HG03066 (cell line): ENCODE measurements around the gene CARD16.

ENCODE experiments used
- ATAC-seq: cut with Tn5 transposase; IDR thresholded peaks from one replicate; pipeline ENCODE4 v1.9.1; 2021; ENCODE audit warnings: low read depth; ENCODE audit not compliant: unreplicated experiment

CARD16 gene

DNA sequence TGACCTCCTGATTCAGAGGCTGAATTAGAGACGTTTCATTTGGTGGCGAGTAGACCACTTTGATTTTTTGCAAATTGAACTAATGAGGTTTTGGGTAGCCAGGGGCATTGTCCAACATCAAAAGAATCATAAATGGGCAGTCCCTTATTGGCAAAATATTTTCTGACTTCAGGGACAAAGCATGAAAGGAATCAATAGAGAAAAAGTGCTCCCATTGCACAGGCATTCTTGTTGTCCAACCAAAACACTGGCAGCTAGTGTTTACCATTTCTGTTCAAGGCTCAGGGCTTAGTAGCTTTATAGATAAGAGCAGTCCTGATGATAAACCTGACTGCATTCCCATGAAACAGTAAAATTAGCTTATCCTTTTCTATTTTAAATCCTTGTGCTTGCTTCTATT, 6.4 kb upstream of the CARD16 start:
- no peak for ATAC-seq

DNA sequence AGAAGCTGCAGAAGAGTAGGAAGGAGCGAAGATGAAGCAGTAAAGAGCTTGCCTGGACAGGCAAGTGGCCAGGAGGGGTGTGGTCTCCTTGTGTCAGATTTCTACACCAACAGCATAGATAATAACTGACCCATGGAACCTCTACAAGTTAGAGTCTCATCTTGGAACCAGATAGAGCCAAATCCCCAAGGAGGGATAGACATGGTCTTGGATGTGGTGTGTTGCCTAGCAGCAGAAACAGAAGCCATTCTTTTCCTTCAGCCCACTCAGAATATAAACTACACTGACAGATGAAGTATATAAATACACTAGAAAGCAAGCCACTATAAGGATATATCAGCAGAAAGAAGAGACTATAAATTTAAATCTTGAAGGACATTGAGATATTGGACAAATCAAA, 4.3 kb upstream of the CARD16 start:
- ATAC-seq: no peak

DNA sequence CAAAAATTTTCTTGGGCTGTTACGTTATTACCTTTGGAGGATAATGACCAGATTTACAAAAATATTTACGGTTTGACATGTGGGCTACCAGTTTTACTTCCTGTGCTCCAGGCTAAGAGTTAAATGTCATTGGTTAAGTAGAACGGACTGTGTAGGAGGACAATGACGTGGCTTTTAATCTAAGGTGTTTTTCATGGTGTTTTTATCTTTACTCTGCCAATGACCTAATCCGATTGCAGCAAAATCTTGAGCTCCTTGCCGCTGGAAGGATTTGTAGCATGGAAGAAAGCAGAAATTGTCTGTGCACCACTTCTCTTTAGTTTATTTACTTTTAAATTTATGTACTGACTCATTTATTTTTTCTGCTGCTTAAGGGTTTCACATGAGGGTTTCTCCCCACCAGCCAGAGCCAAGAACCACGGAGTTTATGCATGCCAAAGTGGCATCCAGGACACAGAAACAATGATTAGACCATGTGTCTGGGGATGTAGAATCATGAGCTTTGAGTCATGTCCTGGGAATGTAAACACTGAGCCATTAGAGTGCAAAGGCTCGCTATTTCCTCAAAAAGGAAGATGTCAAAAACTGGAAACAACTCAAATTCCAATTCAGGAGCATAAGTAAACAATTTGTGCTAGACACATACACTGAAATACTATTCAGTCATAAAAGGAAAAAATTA, 1.9 kb upstream of the CARD16 start:
- ATAC-seq: no peak

DNA sequence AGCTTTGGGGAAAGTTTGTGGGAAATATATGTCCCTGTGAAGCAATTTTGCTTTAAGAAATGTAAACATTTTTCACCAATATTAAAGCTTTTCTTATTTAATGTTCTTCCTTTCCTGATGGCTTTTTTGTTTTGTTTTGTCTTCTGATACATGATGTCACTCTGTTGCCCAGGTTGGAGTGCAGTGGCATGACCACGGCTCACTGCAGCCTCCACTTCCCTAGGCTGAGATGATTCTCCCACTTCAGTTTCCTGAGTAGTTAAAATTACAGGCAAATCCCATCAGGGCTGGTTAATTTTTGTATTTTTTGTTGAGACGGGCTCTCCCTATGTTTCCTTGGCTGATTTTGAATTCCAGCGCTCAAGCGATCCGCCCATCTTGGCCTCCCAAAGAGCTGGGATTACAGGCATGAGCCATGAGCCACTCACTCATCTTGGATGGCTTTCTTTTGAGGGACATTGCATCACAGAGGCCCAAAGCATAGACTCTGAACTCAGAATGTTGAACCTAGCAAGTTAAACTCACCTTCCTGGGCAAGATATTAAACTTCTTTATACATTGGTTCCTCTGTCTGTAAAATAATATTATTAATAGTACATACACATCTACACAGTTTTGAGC, 651 bp upstream of the CARD16 start:
- ATAC-seq: no peak

DNA sequence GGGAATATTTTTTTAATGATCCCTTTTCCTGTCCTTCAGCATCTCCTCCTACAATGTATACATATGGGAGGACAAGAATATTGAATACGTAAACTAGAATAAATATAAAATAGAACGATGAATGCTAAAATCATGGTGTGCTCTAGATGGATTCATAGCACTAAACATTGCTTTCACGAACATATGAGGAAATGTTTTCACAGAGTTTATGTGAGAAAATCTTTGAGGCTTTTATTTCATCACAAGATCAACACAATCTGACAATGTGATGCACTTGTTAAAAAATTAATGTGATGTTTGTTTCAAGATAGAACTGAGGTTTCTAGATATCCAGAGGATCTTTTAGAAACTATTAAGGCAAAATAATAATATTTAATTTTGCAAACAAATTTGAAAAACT, 3.0 kb downstream of the CARD16 start:
- ATAC-seq: no peak

DNA sequence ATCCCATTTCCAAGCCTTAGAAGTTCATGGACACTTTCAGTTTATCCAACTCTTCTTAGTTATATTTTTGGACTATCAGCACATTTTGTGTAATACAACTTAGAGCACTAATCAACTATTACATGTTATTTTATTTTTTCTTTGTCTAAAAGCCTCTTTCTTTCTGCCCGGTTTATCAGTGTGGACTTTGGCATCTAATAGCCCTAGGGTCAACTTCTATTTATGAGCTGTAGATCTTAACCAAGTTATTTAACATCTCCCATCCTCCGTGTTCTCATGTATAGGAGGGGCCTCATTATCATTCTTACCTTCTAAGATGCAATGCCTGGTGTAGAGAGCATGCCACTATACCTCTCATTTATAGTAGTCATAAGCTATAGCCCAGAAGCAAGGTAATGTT, 4.4 kb downstream of the CARD16 start:
- ATAC-seq: no peak

DNA sequence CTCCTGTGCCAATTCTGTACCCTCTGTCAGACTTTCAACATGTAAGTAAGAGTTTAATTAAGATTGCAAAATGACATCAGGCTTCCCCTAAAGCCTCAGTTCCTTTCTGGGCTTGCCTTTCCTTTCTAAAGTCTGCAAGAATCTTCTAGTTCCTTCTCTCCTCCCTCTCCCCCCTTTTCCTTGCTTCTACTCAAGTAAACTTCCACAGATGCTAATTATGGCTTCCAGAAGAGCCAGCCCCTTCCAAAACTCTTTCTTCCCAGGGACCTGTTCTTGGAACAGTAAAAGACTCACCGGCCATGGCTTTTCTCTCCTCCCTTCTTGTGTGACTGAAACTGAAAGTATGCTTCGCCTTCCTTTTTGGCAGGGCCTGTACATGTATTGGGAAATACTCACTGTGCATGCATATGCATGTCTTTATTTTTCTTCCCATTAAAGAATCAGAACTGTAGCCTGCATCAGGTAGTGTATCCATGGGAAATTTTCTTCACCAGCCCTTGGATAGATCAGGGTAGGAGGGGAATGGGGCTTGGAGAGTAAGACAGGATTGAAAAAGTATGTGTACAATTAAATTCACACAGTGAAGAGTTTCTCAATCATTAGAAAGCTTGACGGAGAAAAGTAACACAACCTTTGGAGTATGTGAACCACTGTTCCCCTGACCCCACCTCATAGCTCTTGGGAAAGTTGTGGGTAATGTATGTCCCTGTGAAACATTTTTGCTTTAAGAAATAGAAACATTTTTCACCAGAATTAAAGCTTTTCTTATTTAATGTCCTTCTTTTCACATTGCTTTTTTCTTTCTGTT, 10.1 kb downstream of the CARD16 start, which contains the start of gene CASP1:
CASP1 (minus strand) TSS at position 332 of the 808 bp plus-strand sequence; CDS start at position 301, 31 bp downstream.
- ATAC-seq: peak; percentile 95

DNA sequence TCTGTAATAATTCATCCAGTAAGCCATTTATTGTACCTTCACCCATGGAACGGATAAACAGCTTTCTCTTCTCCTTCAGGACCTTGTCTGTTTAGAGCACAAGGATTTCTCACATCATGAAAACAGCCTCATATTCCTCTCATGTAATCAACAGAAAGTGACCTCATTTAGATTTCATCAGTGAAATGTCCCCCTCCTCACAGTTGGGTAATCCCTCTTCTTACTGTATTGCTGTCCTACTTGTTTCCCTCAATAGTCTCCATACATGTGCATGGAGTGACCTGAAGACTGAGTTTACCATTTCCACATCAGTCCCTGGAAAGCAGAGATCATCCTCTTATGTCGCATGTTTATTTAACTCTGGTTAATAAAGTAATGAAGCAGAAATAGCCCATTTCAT, 10.7 kb downstream of the CARD16 start:
- peak; percentile 8 for ATAC-seq

DNA sequence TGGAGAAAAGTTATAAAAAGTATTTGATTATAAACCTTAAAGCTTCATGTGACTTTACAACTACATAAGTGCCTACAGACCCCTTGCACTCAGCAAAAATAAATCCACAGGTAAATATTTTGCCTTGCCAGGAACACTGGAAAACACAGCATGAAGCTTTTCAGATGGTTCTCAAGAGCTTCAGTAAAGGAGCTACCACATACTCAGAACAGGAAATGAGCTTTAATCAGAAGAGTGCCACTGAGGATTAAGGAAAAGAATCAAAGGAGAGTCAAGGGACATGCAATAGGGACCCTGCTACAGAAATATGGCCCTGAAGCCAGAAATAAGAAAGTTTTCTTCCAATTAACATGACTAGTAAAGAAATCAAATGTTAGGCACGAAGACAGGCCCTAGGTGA, 11.4 kb downstream of the CARD16 start:
- no peak for ATAC-seq

DNA sequence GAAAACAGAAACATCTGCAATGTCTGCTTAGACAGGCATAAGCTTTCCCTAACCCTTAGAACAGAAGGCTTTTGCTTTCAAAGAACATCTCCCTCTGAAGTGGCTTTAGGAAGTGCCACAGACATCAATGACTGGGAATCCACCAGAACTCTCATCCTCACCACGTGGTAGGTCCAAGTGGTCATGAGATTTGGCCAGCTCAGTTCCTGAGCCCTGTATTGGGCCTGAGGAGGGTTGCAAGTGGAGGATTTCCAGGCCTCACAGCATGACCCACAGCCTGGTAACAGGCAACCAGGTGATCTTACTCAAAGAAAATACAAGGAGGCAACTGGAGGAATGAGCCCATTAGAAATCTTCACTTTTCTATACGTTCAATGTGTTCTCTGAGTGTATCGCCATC, 11.8 kb downstream of the CARD16 start:
- no peak for ATAC-seq

DNA sequence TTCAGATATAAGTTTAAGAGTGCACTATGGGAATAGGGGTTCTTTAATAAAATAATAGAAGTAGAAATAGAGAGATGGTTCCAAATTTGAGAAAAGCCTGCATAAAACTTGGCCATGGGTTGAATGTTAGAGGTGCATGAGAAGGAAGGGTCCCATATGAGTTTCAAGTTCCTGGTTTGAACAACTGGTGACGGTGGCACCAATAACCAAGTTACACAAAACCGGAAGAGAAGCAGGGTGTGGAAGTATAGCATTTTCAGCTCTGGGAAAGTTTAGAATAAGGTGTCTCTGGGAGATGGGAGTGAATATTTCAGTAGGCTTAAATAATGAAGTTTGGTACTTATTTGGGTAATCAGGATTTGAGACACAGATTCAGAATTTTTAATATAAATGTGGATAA, 12.6 kb downstream of the CARD16 start:
- no peak for ATAC-seq

DNA sequence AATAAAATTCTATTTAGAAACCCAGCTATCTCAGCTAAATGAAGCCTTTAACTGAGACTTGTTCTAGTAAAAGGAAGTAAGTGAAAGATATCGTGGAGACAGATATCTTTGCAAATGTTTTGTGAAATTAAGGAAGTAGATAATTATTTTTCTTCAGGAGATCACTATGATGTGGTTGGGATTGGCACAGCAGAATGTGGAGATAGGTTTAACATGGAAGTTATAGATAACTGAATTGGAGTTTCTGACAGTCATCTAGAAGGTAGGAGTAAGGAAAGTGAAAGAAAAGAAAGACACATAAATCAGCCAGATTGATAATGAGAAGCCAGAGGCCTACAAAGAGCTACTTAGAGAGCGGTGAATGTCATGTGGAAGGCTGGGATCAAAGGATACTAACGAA, 17.5 kb downstream of the CARD16 start:
- ATAC-seq: no peak

DNA sequence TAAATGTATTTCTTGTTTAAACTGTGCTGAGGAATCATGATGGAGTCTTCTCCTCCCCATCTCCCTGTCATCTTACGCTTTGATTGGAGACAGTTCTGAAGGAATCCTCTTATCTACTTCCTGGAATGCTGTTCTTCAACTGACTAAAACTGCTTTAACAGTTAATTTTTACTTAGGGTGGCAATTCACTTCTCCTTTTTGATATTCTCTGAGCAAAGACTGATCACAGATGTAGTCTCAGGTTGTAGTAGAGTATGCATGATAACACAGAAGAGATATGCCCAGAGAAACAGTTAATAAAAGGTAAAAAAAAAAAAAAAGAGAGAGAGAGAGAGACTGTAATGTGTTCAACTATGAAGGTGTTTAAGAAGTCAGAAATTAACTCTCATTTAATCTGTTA, 20.7 kb downstream of the CARD16 start:
- ATAC-seq: no peak

DNA sequence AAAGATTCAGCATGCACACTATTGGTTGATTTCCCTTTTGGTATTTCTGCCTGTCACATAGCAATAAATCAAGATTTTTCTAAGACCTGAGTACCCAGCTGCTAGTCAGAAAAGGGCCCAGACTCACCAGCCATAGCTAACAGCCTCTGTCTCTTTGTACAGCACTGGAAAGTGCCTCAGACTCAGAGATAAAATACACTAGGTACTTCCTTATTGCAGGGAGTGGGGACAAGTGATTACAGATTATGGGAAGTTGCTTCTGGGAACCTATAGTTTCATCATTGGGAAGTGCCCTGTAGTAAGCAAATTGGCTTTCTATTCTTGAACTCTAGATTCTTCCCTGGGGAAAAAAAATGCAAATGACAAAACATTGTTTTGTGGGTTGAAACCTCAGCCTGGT, 22.1 kb downstream of the CARD16 start, which contains the start of gene CASP5:
CASP5 (minus strand) TSS at position 166 of the 400 bp plus-strand sequence; CDS start at position 134, 32 bp downstream.
- ATAC-seq: no peak

DNA sequence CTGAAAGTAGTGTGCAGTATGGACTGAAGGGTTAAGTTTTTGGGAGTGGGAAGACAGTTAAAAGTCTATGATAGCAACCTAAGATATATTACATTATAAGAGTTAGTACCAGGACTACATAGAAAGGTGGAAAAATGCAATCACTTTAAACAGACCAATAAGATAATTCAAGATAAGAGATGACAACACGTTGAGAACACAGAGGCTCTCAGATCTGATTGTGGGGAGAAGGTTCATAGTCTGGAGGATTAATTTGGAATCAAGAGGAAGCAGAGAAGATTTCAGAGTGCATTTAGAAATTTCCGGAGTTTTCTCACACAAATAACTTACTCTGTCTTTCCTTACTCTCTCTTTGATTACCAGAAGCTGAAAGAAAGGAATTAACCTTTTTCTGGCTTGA, 22.6 kb downstream of the CARD16 start:
- no peak for ATAC-seq

DNA sequence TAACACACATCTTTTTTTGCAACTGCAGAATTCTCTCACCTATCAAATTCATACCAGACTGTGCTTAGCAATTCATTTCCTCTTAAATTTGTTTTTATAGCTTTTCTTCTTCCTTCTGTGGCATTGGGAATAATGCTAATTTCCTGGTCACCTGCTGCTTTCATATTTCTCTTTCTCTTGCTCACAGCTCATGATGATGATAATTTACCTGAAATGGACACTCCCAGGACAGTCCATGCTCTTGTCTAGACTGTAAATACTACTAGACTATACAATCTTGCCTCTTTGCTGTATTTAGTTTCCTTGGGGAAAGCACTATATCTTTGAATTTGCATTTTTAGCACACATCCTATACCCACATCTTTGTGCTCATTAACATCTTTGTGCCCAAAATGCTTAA, 37.7 kb downstream of the CARD16 start:
- ATAC-seq: no peak

DNA sequence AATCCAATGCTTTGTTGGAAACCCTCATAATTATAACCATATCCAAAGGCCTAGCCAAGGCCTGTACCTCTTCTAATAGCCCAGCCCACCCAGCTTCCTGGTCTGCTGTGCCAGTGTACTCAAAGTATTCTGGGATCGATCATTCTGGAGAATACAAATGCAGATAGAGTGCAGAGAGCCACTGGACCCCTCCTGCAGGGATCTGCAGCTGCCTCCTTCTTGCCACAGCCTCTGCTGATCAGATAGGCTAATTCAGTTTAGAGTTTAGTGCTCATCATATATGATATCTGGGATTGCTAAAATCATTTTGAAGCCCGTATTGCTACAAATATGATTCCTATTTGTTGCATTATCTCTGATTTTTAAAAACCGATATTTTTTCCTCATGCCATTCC, 39.7 kb downstream of the CARD16 start:
- ATAC-seq: no peak

DNA sequence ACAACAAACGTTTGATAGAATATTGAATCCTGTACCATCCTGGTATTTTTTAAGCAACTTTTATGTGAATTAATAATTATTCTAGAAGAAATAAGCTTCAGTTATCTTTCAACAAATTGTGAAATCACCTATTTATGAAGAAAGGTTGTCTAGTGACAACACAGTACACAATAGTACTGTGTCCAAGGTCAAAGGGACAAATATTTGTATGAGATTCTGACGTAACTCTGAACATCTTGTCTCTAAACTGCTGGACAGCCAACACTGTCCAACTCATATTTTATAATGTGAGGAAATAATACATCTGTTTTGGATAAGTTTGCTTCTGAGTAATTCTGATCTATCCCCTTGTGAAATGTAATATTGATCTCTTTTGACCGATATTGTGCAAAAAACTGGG, 41.1 kb downstream of the CARD16 start:
- ATAC-seq: no peak

DNA sequence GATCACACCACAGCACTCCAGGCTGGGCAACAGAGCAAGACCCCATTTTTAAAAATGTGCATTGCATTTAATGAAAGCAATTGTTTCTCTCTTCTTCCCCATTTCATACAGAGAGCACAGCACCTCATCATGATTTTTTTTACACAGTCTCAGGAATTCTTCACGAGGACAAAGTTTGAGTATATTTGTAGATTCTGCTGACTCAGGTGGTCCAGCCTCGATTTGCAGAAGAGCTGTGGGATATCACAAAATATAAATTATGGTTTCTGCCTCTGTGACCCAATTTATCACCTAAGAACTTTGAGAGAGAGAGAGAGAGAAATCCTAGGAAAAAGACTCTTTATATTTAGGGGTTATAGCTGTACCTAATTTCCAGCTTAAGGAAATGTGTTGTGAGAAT, 42.0 kb downstream of the CARD16 start:
- no peak for ATAC-seq

DNA sequence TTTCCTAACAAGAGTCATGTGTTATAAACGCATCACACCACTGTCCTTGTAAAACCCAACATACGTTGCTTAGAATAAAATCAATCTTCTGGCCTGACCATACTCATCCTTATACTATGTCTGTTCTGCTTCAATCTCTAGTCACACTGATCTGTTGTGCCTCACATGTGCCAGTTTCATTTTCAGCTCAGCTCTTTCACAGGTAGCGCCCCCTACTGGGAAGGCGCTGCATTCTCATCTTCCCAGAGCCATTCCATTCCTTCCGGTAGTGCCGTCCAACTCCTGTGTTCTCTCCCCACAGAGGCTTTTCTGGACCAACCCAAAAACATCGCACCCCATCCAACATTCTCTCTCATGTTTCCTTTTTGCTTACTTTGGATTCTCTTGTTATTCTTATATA, 44.3 kb downstream of the CARD16 start:
- ATAC-seq: peak; percentile 89

DNA sequence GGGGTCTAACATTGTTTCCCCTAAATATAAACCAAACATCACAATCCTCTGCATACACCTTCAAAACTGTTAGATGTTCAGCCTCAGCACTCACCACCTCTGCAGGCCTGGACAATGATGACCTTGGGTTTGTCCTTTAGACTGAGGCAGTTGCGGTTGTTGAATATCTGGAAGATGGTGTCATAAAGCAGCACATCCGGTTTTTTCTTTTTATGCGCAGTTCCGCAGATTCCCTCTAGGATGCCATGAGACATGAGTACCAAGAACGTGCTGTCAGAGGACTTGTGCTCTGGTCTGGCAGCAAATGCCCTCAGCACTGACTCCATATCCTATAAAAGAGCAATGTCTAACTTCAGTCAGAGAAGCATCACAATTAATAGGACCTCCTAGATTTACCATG, 45.0 kb downstream of the CARD16 start:
- ATAC-seq: no peak

DNA sequence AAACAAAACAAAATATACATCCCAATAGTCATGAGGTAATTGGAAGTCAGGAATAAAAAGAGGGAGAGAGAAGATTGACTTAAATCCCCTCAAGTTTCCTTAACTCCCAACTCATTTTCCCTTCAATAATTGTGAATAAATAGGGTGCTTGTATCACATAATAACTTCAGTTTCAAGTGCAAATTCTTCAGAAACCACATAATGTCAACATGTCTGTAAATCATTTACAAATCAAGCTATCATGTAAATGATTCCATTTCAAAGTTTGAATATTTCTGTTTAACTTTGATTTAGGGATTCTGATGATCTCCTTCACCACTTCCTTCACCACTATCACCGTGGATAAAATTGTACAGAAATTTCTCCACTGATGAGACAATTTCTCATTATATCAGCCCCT, 45.4 kb downstream of the CARD16 start:
- ATAC-seq: no peak
